Measurements from ENCODE around the gene PRDM15. TPM values are rescaled to one million over a fixed set of nuclear protein-coding genes. Genes with fewer than 3 reads are reported as not detected.

Gene PRDM15
- total and polyA plus RNA-seq, 4 donors: 1.2 to 5.7 (median 2.1) TPM

DNA sequence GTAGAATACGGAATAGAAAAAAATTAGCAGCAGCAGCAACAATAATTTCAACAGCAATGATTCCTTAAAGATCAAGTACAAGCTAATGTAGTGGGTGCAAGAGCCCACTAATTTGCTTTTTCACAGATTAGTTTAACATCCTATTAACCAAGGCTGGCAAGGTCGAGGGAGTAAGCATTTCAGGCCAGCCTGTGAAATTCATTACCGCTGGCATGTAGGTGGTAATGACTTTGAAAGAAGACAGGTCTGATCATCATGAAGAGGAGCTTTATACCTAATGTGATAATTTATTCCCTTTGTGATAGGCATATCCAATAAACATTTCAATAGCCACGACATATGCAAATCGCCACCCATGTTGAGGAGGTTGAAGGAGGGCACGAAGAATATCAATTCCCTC is 11.2 kb upstream of the PRDM15 start:
- Histone ChIP-seq H3K27ac (ENCODE audit: low read depth in 1 of 2, low read length in 2 of 2) (no peak overlapping the region), H3K9ac (ENCODE audit: low read depth in 1 of 2, low read length in 2 of 2) (no peak overlapping the region), H3K9me3 (ENCODE audit: control insufficient read depth in 4 of 4, low read length in 3 of 4) (no peaks in the 10 kb centered on the region), H3K4me1 (ENCODE audit: control insufficient read depth in 4 of 4, insufficient read depth in 4 of 4, low read length in 3 of 4) (no peaks in the 10 kb centered on the region), H3K4me3 (ENCODE audit: low read depth in 1 of 3, low read length in 3 of 3) (no peak overlapping the region), H3K36me3 (ENCODE audit: control insufficient read depth in 4 of 4, insufficient read depth in 3 of 4, low read depth in 1 of 4, low read length in 3 of 4) (peaks cover 1 to 14% (median 4%) of the 10 kb centered on the region in 4 donors), H3K27me3 (ENCODE audit: control insufficient read depth in 4 of 4, insufficient read depth in 4 of 4, low read length in 3 of 4) (no peaks in the 10 kb centered on the region)
- DNase-seq (ENCODE audit: low spot score): no peak
- no peak for TF ChIP-seq FOXA1 (IDR thresholded peaks at IDR 0.05)
- TF ChIP-seq HNF4A (conservative IDR thresholded peaks at IDR 0.05): no peak
- TF ChIP-seq NR2F2 (IDR thresholded peaks at IDR 0.05): no peak
- no peak for TF ChIP-seq GABPA (IDR thresholded peaks at IDR 0.05 in 1 of 2, conservative IDR thresholded peaks at IDR 0.05 in 1 of 2)
- TF ChIP-seq, protein P1, sequence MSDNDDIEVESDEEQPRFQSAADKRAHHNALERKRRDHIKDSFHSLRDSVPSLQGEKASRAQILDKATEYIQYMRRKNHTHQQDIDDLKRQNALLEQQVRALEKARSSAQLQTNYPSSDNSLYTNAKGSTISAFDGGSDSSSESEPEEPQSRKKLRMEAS (IDR thresholded peaks at IDR 0.05): no peak
- TF ChIP-seq, protein P2, sequence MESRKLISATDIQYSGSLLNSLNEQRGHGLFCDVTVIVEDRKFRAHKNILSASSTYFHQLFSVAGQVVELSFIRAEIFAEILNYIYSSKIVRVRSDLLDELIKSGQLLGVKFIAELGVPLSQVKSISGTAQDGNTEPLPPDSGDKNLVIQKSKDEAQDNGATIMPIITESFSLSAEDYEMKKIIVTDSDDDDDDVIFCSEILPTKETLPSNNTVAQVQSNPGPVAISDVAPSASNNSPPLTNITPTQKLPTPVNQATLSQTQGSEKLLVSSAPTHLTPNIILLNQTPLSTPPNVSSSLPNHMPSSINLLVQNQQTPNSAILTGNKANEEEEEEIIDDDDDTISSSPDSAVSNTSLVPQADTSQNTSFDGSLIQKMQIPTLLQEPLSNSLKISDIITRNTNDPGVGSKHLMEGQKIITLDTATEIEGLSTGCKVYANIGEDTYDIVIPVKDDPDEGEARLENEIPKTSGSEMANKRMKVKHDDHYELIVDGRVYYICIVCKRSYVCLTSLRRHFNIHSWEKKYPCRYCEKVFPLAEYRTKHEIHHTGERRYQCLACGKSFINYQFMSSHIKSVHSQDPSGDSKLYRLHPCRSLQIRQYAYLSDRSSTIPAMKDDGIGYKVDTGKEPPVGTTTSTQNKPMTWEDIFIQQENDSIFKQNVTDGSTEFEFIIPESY (IDR thresholded peaks at IDR 0.05): no peak
- TF ChIP-seq FOXA2 (IDR thresholded peaks at IDR 0.05): no peak
- TF ChIP-seq EGR1 (IDR thresholded peaks at IDR 0.05; ENCODE audit: low read depth in 2 of 2): no peak
- 81% methylated on average over 6 of the region's 6 CpGs for WGBS

DNA sequence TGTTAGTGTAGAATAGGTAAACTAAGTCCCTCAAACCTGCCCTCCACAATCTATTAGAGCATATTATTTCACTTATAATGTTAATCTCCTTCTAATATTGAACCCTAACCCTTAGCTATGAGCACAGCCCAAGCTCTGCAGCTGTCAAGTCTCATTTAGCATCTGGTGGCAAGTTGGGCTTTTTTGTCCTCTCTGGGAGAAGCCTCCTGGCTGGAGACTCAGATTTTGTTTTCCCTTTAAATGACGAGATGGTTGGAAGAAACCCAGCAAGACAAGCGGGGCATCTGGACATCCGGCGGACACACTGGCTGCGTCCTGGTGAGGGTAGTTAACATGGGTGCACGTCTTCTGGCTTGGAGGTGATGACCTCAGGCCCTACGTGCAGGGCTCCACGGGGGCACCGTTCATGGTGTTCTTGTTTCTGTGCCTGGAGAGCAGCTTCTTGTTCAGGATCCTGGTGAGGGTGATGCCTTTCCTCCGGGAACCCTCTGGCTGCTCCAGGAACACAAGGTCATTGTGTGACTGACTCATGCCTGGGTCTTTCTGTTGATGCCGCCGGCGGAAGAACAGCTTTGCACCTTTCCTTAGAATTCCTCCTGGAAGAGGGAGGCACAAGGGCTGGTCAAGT is 9.7 kb upstream of the PRDM15 start:
- Histone ChIP-seq H3K9ac (ENCODE audit: low read depth in 1 of 2, low read length in 2 of 2) (no peak overlapping the region), H3K9me3 (ENCODE audit: control insufficient read depth in 4 of 4, low read length in 3 of 4) (no peaks in the 10 kb centered on the region), H3K27ac (ENCODE audit: low read depth in 1 of 2, low read length in 2 of 2) (no peak overlapping the region), H3K4me1 (ENCODE audit: control insufficient read depth in 4 of 4, insufficient read depth in 4 of 4, low read length in 3 of 4) (no peaks in the 10 kb centered on the region), H3K27me3 (ENCODE audit: control insufficient read depth in 4 of 4, insufficient read depth in 4 of 4, low read length in 3 of 4) (no peaks in the 10 kb centered on the region), H3K36me3 (ENCODE audit: control insufficient read depth in 4 of 4, insufficient read depth in 3 of 4, low read depth in 1 of 4, low read length in 3 of 4) (peaks cover 0 to 6% (median 2%) of the 10 kb centered on the region in 4 donors), H3K4me3 (ENCODE audit: low read depth in 1 of 3, low read length in 3 of 3) (no peak overlapping the region)
- peak in 1 of 2 donors; percentile 8 for TF ChIP-seq RXRA (IDR thresholded peaks at IDR 0.05)
- no peak for TF ChIP-seq TAF1 (conservative IDR thresholded peaks at IDR 0.05)
- DNase-seq (ENCODE audit: low spot score): no peak
- 90% methylated on average over 13 of the region's 13 CpGs for WGBS

DNA sequence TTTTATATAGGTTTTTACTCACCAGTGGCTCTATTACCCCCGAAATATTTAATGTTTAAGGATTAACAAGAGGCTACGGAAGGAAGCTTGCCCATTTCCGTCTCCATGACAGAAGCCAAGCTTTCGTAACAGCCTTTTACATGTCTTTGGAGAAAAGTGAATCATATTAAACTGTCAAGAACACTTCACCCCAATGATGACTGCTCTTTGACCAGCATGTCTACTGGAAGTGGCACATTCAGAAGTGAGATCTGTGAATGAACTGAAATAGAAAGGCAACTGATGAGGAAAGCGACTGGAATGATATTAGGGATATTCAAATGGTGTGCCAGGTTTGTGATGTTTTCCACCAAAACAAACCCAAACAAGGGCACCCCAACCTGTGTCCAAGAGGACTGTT is 8.5 kb upstream of the PRDM15 start:
- Histone ChIP-seq H3K9ac (ENCODE audit: low read depth in 1 of 2, low read length in 2 of 2) (no peak overlapping the region), H3K4me1 (ENCODE audit: control insufficient read depth in 4 of 4, insufficient read depth in 4 of 4, low read length in 3 of 4) (no peaks in the 10 kb centered on the region), H3K27me3 (ENCODE audit: control insufficient read depth in 4 of 4, insufficient read depth in 4 of 4, low read length in 3 of 4) (no peaks in the 10 kb centered on the region), H3K4me3 (ENCODE audit: low read depth in 1 of 3, low read length in 3 of 3) (no peak overlapping the region), H3K27ac (ENCODE audit: low read depth in 1 of 2, low read length in 2 of 2) (no peak overlapping the region), H3K9me3 (ENCODE audit: control insufficient read depth in 4 of 4, low read length in 3 of 4) (no peaks in the 10 kb centered on the region), H3K36me3 (ENCODE audit: control insufficient read depth in 4 of 4, insufficient read depth in 3 of 4, low read depth in 1 of 4, low read length in 3 of 4) (peaks cover 0 to 6% (median 2%) of the 10 kb centered on the region in 4 donors)
- 96% methylated on average over 5 of the region's 5 CpGs for WGBS
- no peak for DNase-seq (ENCODE audit: low spot score)
- TF ChIP-seq, protein P3, sequence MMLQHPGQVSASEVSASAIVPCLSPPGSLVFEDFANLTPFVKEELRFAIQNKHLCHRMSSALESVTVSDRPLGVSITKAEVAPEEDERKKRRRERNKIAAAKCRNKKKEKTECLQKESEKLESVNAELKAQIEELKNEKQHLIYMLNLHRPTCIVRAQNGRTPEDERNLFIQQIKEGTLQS (IDR thresholded peaks at IDR 0.05): no peak
- TF ChIP-seq, protein P2 (IDR thresholded peaks at IDR 0.05): no peak
- TF ChIP-seq JUND (IDR thresholded peaks at IDR 0.05) (no peak), EGR1 (IDR thresholded peaks at IDR 0.05; ENCODE audit: low read depth in 2 of 2) (no peak), REST (IDR thresholded peaks at IDR 0.05) (no peak), HNF4A (conservative IDR thresholded peaks at IDR 0.05) (no peak), TAF1 (conservative IDR thresholded peaks at IDR 0.05) (no peak), RAD21 (IDR thresholded peaks at IDR 0.05) (no peak), RXRA (IDR thresholded peaks at IDR 0.05) (no peak), SP1 (IDR thresholded peaks at IDR 0.05) (no peak), HNF4G (IDR thresholded peaks at IDR 0.05) (no peak), FOXA2 (IDR thresholded peaks at IDR 0.05) (no peak), YY1 (IDR thresholded peaks at IDR 0.05) (no peak), NR2F2 (IDR thresholded peaks at IDR 0.05) (no peak), GABPA (IDR thresholded peaks at IDR 0.05 in 1 of 2, conservative IDR thresholded peaks at IDR 0.05 in 1 of 2) (no peak), FOXA1 (IDR thresholded peaks at IDR 0.05) (no peak)
- TF ChIP-seq, protein P1 (IDR thresholded peaks at IDR 0.05): no peak

All from liver (tissue), 9 donors.